ENCODE measurements around the gene DPP10. TPM values are rescaled to one million over a fixed set of nuclear protein-coding genes. Genes with fewer than 3 reads are reported as not detected.

DPP10 gene
- total and polyA plus RNA-seq, 9 donors = 0.12 to 5.9 (median 0.64) TPM; not detected in 3

GRCh38 chr2:115165529-115166109, 723.2 kb downstream of the DPP10 start:
- H3K36me3 ChIP-seq = no peaks in the 10 kb centered on the region
- intact Hi-C loops (cut with DNase I) = no loop called here
- H3K27ac ChIP-seq = no peak overlapping the region
- H3K4me3 ChIP-seq = no peak overlapping the region
- WGBS, 3 donors = 21 to 27% (median 22%) methylated on average over 6 of the region's 6 CpGs
- DNase-seq = no peak
- no peak for TF ChIP-seq CTCF (IDR thresholded peaks at IDR 0.05)
- H3K9me3 ChIP-seq = no peaks in the 10 kb centered on the region
- no peaks in the 10 kb centered on the region for H3K4me1 ChIP-seq (ENCODE audit: insufficient read depth)
- no peaks in the 10 kb centered on the region for H3K27me3 ChIP-seq

GRCh38 chr2:115168457-115168856, 726.0 kb downstream of the DPP10 start:
- H3K27ac ChIP-seq = no peak overlapping the region

GRCh38 chr2:115169814-115170213, 727.4 kb downstream of the DPP10 start:
- no peak for TF ChIP-seq POLR2A (IDR thresholded peaks at IDR 0.05)
- TF ChIP-seq EP300 (IDR thresholded peaks at IDR 0.05) = no peak
- no peak for TF ChIP-seq CTCF (IDR thresholded peaks at IDR 0.05)
- Histone ChIP-seq H3K9me3 (no peaks in the 10 kb centered on the region), H3K4me1 (ENCODE audit: insufficient read depth) (no peaks in the 10 kb centered on the region), H3K36me3 (no peaks in the 10 kb centered on the region), H3K27me3 (no peaks in the 10 kb centered on the region), H3K4me3 (no peak overlapping the region), H3K27ac (no peak overlapping the region)
- 95 to 100% (median 96%) methylated on average over 1 of the region's 1 CpG for WGBS, 3 donors
- DNase-seq = no peak
- intact Hi-C loops (cut with DNase I) = no loop called here

More at GRCh38 chr2:115168457-115168856, 726.0 kb downstream of the DPP10 start:
- TF ChIP-seq CTCF (IDR thresholded peaks at IDR 0.05) (no peak), POLR2A (IDR thresholded peaks at IDR 0.05) (no peak), EP300 (IDR thresholded peaks at IDR 0.05) (no peak)
- 40 to 53% (median 40%) methylated on average over 3 of the region's 3 CpGs for WGBS, 3 donors
- Histone ChIP-seq H3K9me3 (no peaks in the 10 kb centered on the region), H3K36me3 (no peaks in the 10 kb centered on the region), H3K27me3 (no peaks in the 10 kb centered on the region), H3K4me3 (no peak overlapping the region), H3K4me1 (ENCODE audit: insufficient read depth) (no peaks in the 10 kb centered on the region)
- DNase-seq = no peak
- intact Hi-C loops (cut with DNase I) = no loop called here

GRCh38 chr2:115171751-115172150, 729.3 kb downstream of the DPP10 start:
- H3K4me3 ChIP-seq = no peak overlapping the region
- 88 to 93% (median 89%) methylated on average over 2 of the region's 2 CpGs for WGBS, 3 donors
- H3K27ac ChIP-seq = no peak overlapping the region
- TF ChIP-seq POLR2A (IDR thresholded peaks at IDR 0.05) = no peak
- TF ChIP-seq CTCF (IDR thresholded peaks at IDR 0.05) = no peak
- TF ChIP-seq EP300 (IDR thresholded peaks at IDR 0.05) = no peak
- intact Hi-C loops (cut with DNase I) = no loop called here
- no peaks in the 10 kb centered on the region for H3K9me3 ChIP-seq
- no peaks in the 10 kb centered on the region for H3K36me3 ChIP-seq
- DNase-seq = no peak
- H3K27me3 ChIP-seq = no peaks in the 10 kb centered on the region
- no peaks in the 10 kb centered on the region for H3K4me1 ChIP-seq (ENCODE audit: insufficient read depth)
